WTC11 (cell line): ENCODE data around the gene TAF15. TPM values are rescaled to one million over a fixed set of nuclear protein-coding genes. Genes with fewer than 3 reads are reported as not detected.

Source experiments
- ATAC-seq: fragments of 200-7000 bp; cut with Tn5 transposase; 2 replicates; pipeline ENCODE4 v1.10.0; 2021; ENCODE audit warnings: mild to moderate bottlenecking, moderate library complexity
- CTCF ChIA-PET: fragments of 300-600 bp; sonication (Branson Sonifier 250); formaldehyde crosslinking; loops from one replicate; lab custom pipeline; 2021; ENCODE audit warnings: antibody characterized with exemption; lab: Charles Lee
- POLR2A ChIA-PET: fragments of 350-600 bp; sonication (Branson Sonifier 250); formaldehyde crosslinking; loops from one replicate; lab custom pipeline; 2021; ENCODE audit warnings: antibody characterized with exemption; lab: Charles Lee
- DNase-seq: peaks from one replicate; pipeline ENCODE4 v3.0.0; 2021; ENCODE audit warnings: low spot score
- H3K27ac Mint-ChIP-seq: 2 replicates; pipeline ENCODE4 v1.8.0; 2021; ENCODE audit warnings: mixed read lengths
- H3K27me3 Mint-ChIP-seq: 2 replicates; pipeline ENCODE4 v1.8.0; 2021; ENCODE audit warnings: low read depth, mild to moderate bottlenecking, moderate library complexity, mixed read lengths
- H3K36me3 Mint-ChIP-seq: 2 replicates; pipeline ENCODE4 v1.8.0; 2021; ENCODE audit warnings: mixed read lengths
- H3K4me1 Mint-ChIP-seq: 2 replicates; pipeline ENCODE4 v1.8.0; 2022; ENCODE audit warnings: mixed read lengths
- H3K4me3 Mint-ChIP-seq: 2 replicates; pipeline ENCODE4 v1.8.0; 2021; ENCODE audit warnings: mild to moderate bottlenecking, moderate library complexity, mixed read lengths
- H3K9me3 Mint-ChIP-seq: 2 replicates; pipeline ENCODE4 v1.8.0; 2021; ENCODE audit warnings: mixed read lengths
- CREM ChIP-seq: sonication (generic); formaldehyde crosslinking; IDR thresholded peaks from 2 replicates; pipeline ENCODE4 v1.8.1; 2022; ENCODE audit warnings: mild to moderate bottlenecking, missing genetic modification reagents, moderate library complexity
- FOXK1 ChIP-seq: sonication (generic); formaldehyde crosslinking; IDR thresholded peaks from 2 replicates; pipeline ENCODE4 v1.8.0; 2022; ENCODE audit warnings: mild to moderate bottlenecking, moderate library complexity, missing genetic modification reagents
- FOXP1 ChIP-seq: sonication (generic); formaldehyde crosslinking; IDR thresholded peaks from 2 replicates; pipeline ENCODE4 v1.8.0; 2022; ENCODE audit warnings: missing genetic modification reagents, mild to moderate bottlenecking, moderate library complexity, borderline replicate concordance
- GTF2I ChIP-seq: fragments of 250-450 bp; sonication (Bioruptor Pico); conservative IDR thresholded peaks from 2 replicates; pipeline ENCODE4 v1.4.0; 2021; ENCODE audit warnings: mild to moderate bottlenecking
- JUN ChIP-seq: sonication (generic); formaldehyde crosslinking; IDR thresholded peaks from 2 replicates; pipeline ENCODE4 v1.8.0; 2023; ENCODE audit warnings: mild to moderate bottlenecking, missing genetic modification reagents
- MYBL2 ChIP-seq: sonication (generic); formaldehyde crosslinking; IDR thresholded peaks from 2 replicates; pipeline ENCODE4 v1.8.1; 2023; ENCODE audit warnings: mild to moderate bottlenecking, moderate library complexity, missing genetic modification reagents
- OVOL2 ChIP-seq: fragments of 250-450 bp; sonication (Bioruptor Pico); IDR thresholded peaks from 2 replicates; pipeline ENCODE4 v1.9.0; 2021; ENCODE audit warnings: mild to moderate bottlenecking, borderline replicate concordance
- SMAD4 ChIP-seq: sonication (generic); formaldehyde crosslinking; IDR thresholded peaks from 2 replicates; pipeline ENCODE4 v1.8.0; 2022; ENCODE audit warnings: mild to moderate bottlenecking, missing genetic modification reagents
- SP1 ChIP-seq: sonication (generic); formaldehyde crosslinking; conservative IDR thresholded peaks from 2 replicates; pipeline ENCODE4 v1.8.1; 2022; ENCODE audit warnings: missing genetic modification reagents
- TCF7 ChIP-seq: sonication (generic); formaldehyde crosslinking; IDR thresholded peaks from 2 replicates; pipeline ENCODE4 v1.8.0; 2022; ENCODE audit warnings: mild to moderate bottlenecking, low read depth, missing genetic modification reagents, moderate library complexity
- TEAD1 ChIP-seq: sonication (generic); formaldehyde crosslinking; IDR thresholded peaks from 2 replicates; pipeline ENCODE4 v1.8.0; 2022; ENCODE audit warnings: mild to moderate bottlenecking, missing genetic modification reagents
- ZNF219 ChIP-seq: sonication (generic); formaldehyde crosslinking; IDR thresholded peaks from 2 replicates; pipeline ENCODE4 v1.8.0; 2023; ENCODE audit warnings: missing genetic modification reagents, mild to moderate bottlenecking, borderline replicate concordance
- ZNF423 ChIP-seq: fragments of 250-450 bp; sonication (Bioruptor Pico); IDR thresholded peaks from 2 replicates; pipeline ENCODE4 v2.1.2; 2022; ENCODE audit warnings: mild to moderate bottlenecking, moderate library complexity
- total RNA-seq: library from RNA; stranded (reverse); gene quantifications from 3 replicates; pipeline ENCODE4 v1.2.3, GENCODE V29; 2021
- TF ChIP-seq, protein P1 (sequence below): sonication (generic); formaldehyde crosslinking; IDR thresholded peaks from 2 replicates; pipeline ENCODE4 v1.8.0; 2023; ENCODE audit warnings: missing genetic modification reagents
- TF ChIP-seq, protein P2 (sequence below): sonication (generic); formaldehyde crosslinking; IDR thresholded peaks from 2 replicates; pipeline ENCODE4 v1.8.1; 2023; ENCODE audit warnings: mild to moderate bottlenecking, missing genetic modification reagents, moderate library complexity
- TF ChIP-seq, protein P3 (sequence below): sonication (generic); formaldehyde crosslinking; IDR thresholded peaks from 2 replicates; pipeline ENCODE4 v1.8.1; 2022; ENCODE audit warnings: low read depth, mild to moderate bottlenecking, moderate library complexity, missing genetic modification reagents, borderline replicate concordance
- TF ChIP-seq, protein P4 (sequence below): sonication (generic); formaldehyde crosslinking; IDR thresholded peaks from 2 replicates; pipeline ENCODE4 v1.8.0; 2022; ENCODE audit warnings: mild to moderate bottlenecking, missing genetic modification reagents
- TF ChIP-seq, protein P5 (sequence below): sonication (generic); formaldehyde crosslinking; IDR thresholded peaks from 2 replicates; pipeline ENCODE4 v1.8.1; 2023; ENCODE audit warnings: mild to moderate bottlenecking, missing genetic modification reagents
- TF ChIP-seq, protein P6 (sequence below): fragments of 250-450 bp; sonication (Bioruptor Pico); IDR thresholded peaks from 2 replicates; pipeline ENCODE4 v2.1.2; 2022; ENCODE audit warnings: mild to moderate bottlenecking, moderate library complexity
- TF ChIP-seq, protein P7 (sequence below): sonication (generic); formaldehyde crosslinking; IDR thresholded peaks from 2 replicates; pipeline ENCODE4 v1.8.0; 2022; ENCODE audit warnings: missing genetic modification reagents

TAF15 gene
- total RNA-seq, 1 experiment from 2014 or later: 273 TPM

DNA sequence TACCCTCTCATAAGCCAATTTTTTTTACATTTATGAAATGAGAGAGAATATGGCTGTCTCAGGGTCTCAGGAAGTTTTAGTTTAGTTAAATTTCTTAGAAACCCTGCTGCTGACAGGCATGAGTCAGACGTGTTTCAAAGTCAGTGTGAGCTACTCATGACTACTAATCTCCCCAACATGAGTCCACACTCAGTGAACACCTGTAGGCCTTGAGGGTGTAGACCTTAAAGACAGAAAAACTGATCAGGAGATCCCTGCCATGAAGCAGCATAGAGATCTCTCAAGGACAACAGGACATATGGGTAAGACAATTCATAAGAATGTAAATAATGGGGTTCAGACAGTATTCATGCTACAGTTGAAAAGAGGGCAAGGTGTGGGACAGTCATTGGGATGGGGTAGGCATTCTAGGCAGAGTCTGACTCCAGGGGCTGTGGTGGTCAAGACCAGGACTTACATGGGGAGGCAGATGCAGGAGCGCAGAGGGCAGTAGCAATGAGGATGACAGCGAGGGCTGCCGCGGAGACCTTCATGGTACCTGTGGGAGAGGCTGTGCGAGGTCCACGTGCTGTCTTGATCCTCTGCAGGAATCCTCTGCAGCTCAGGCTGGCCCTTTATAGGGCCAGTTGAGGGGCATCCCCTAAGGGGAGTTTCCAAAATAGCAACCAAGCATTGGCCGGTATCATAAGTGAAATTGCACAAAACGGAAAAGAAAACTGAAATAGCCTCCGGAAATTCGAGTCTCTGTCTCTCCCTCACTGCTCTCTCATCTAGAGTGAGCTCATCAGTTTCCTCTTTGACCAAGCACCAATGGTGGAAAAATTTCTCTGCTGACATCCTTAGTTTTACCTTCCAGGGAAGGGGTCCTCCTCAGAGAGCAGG lies 70.7 kb downstream of the TAF15 start, which contains the start of gene CCL5 (continued):
- TF ChIP-seq, protein P1, sequence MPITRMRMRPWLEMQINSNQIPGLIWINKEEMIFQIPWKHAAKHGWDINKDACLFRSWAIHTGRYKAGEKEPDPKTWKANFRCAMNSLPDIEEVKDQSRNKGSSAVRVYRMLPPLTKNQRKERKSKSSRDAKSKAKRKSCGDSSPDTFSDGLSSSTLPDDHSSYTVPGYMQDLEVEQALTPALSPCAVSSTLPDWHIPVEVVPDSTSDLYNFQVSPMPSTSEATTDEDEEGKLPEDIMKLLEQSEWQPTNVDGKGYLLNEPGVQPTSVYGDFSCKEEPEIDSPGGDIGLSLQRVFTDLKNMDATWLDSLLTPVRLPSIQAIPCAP (CRISPR knock-in tag): no peak
- TF ChIP-seq, protein P2, sequence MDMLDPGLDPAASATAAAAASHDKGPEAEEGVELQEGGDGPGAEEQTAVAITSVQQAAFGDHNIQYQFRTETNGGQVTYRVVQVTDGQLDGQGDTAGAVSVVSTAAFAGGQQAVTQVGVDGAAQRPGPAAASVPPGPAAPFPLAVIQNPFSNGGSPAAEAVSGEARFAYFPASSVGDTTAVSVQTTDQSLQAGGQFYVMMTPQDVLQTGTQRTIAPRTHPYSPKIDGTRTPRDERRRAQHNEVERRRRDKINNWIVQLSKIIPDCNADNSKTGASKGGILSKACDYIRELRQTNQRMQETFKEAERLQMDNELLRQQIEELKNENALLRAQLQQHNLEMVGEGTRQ (CRISPR knock-in tag): no peak

DNA sequence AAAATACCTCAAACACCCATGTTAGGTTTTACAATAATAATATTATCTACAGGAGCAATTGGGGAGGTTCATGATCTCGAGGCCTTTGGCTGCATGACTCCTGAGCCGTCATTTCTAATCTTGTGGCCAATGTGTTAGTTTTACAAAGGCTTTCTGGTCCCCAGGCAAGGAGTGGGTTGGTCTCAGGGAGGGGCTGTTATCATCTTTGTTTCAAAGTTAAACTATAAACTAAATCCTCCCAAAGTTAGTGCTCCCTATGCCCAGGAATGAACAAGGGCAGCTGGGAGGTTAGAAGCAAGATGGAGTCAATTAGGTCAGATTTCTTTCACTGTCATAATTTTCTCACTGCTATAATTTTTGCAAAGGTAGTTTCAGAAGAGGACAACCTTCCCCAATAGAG lies 80.0 kb downstream of the TAF15 start:
- H3K4me3 Mint-ChIP-seq: no peak overlapping the region
- H3K27ac Mint-ChIP-seq: no peak overlapping the region
- no peaks in the 10 kb centered on the region for H3K9me3 Mint-ChIP-seq
- DNase-seq (no peak), ATAC-seq (no peak)
- peaks cover 22% of the 10 kb centered on the region for H3K4me1 Mint-ChIP-seq
- H3K36me3 Mint-ChIP-seq: no peaks in the 10 kb centered on the region
- no peaks in the 10 kb centered on the region for H3K27me3 Mint-ChIP-seq
- TF ChIP-seq, protein P3, sequence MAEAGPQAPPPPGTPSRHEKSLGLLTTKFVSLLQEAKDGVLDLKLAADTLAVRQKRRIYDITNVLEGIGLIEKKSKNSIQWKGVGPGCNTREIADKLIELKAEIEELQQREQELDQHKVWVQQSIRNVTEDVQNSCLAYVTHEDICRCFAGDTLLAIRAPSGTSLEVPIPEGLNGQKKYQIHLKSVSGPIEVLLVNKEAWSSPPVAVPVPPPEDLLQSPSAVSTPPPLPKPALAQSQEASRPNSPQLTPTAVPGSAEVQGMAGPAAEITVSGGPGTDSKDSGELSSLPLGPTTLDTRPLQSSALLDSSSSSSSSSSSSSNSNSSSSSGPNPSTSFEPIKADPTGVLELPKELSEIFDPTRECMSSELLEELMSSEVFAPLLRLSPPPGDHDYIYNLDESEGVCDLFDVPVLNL (CRISPR knock-in tag): no peak
- TF ChIP-seq SMAD4 (no peak), OVOL2 (CRISPR knock-in tag) (no peak), FOXK1 (CRISPR knock-in tag) (no peak), SP1 (CRISPR knock-in tag) (no peak)
- ChIA-PET POLR2A (no interaction called here), CTCF (interaction anchor here (1.9 kb wide), 1 partner anchor 18 kb away, joined by 7 read pairs; no protein-coding TSS in a partner anchor)

DNA sequence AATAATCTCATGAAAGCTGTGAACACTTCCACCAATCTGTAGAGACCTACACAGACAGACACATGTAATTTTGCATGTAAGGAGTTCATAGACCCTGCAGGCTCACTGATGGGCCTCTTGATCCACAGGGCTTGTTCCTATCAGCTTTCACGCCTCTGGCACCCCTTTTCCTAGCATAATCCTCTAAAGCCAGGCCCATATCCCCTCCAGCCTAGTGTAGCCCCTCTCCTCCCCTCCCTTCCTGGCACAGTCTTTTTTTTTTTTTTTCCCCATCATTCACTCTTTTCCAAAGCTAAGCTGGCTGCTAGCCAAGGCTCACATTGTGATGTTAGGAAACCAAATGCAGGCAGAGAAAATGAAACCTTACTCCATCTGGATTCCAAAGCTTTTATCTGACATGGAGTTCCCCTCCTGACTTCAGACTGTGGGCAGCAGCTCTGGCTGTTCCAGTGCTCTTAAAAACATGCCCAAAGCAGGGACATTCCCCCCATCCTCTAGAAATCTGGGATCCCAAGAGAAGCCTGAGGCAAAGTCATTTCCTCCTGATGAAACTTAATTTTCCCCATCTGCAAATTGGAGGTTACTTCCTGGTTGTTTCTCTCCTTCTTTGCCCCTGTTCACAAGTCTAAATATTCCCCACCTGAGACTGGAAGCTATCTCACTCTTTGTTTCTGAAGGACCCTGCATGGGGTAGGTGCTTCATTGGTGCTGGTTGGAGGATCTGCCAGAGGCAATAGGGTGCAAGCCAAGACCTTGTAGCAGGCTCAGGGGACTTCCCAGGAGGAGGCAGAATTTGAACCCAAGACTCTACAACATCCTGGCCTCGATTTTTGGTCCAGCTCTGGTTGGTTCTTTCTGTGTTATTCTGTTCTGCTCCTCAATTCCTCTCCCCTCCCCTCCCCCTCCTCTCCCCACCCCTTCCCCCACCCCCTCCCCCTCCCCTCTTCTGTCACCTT lies 80.8 kb downstream of the TAF15 start:
- Mint-ChIP-seq H3K27ac (no peak overlapping the region), H3K36me3 (no peaks in the 10 kb centered on the region), H3K9me3 (no peaks in the 10 kb centered on the region), H3K27me3 (no peaks in the 10 kb centered on the region), H3K4me3 (no peak overlapping the region), H3K4me1 (peaks cover 22% of the 10 kb centered on the region)
- DNase-seq (no peak), ATAC-seq (no peak)
- ChIA-PET POLR2A (no interaction called here), CTCF (interaction anchor here (0.9 to 1.9 kb wide), 2 partner anchors 19 to 126 kb away, joined by 3 to 7 read pairs; no protein-coding TSS in a partner anchor)
- TF ChIP-seq ZNF219 (CRISPR knock-in tag) (no peak), TEAD1 (no peak), ZNF423 (CRISPR knock-in tag) (no peak), FOXP1 (CRISPR knock-in tag) (no peak), MYBL2 (no peak), CREM (no peak), TCF7 (CRISPR knock-in tag) (no peak), GTF2I (CRISPR knock-in tag) (no peak), JUN (CRISPR knock-in tag) (no peak)
- TF ChIP-seq, protein P4, sequence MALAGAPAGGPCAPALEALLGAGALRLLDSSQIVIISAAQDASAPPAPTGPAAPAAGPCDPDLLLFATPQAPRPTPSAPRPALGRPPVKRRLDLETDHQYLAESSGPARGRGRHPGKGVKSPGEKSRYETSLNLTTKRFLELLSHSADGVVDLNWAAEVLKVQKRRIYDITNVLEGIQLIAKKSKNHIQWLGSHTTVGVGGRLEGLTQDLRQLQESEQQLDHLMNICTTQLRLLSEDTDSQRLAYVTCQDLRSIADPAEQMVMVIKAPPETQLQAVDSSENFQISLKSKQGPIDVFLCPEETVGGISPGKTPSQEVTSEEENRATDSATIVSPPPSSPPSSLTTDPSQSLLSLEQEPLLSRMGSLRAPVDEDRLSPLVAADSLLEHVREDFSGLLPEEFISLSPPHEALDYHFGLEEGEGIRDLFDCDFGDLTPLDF (CRISPR knock-in tag): no peak
- TF ChIP-seq, protein P5, sequence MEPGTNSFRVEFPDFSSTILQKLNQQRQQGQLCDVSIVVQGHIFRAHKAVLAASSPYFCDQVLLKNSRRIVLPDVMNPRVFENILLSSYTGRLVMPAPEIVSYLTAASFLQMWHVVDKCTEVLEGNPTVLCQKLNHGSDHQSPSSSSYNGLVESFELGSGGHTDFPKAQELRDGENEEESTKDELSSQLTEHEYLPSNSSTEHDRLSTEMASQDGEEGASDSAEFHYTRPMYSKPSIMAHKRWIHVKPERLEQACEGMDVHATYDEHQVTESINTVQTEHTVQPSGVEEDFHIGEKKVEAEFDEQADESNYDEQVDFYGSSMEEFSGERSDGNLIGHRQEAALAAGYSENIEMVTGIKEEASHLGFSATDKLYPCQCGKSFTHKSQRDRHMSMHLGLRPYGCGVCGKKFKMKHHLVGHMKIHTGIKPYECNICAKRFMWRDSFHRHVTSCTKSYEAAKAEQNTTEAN (CRISPR knock-in tag): no peak
- TF ChIP-seq, protein P6, sequence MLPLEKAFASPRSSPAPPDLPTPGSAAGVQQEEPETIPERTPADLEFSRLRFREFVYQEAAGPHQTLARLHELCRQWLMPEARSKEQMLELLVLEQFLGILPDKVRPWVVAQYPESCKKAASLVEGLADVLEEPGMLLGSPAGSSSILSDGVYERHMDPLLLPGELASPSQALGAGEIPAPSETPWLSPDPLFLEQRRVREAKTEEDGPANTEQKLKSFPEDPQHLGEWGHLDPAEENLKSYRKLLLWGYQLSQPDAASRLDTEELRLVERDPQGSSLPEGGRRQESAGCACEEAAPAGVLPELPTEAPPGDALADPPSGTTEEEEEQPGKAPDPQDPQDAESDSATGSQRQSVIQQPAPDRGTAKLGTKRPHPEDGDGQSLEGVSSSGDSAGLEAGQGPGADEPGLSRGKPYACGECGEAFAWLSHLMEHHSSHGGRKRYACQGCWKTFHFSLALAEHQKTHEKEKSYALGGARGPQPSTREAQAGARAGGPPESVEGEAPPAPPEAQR (CRISPR knock-in tag): no peak
- TF ChIP-seq, protein P7, sequence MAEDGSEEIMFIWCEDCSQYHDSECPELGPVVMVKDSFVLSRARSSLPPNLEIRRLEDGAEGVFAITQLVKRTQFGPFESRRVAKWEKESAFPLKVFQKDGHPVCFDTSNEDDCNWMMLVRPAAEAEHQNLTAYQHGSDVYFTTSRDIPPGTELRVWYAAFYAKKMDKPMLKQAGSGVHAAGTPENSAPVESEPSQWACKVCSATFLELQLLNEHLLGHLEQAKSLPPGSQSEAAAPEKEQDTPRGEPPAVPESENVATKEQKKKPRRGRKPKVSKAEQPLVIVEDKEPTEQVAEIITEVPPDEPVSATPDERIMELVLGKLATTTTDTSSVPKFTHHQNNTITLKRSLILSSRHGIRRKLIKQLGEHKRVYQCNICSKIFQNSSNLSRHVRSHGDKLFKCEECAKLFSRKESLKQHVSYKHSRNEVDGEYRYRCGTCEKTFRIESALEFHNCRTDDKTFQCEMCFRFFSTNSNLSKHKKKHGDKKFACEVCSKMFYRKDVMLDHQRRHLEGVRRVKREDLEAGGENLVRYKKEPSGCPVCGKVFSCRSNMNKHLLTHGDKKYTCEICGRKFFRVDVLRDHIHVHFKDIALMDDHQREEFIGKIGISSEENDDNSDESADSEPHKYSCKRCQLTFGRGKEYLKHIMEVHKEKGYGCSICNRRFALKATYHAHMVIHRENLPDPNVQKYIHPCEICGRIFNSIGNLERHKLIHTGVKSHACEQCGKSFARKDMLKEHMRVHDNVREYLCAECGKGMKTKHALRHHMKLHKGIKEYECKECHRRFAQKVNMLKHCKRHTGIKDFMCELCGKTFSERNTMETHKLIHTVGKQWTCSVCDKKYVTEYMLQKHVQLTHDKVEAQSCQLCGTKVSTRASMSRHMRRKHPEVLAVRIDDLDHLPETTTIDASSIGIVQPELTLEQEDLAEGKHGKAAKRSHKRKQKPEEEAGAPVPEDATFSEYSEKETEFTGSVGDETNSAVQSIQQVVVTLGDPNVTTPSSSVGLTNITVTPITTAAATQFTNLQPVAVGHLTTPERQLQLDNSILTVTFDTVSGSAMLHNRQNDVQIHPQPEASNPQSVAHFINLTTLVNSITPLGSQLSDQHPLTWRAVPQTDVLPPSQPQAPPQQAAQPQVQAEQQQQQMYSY: no peak
